GM10266 (cell line): ENCODE measurements around the gene RAP1B.
"Not testable (repeated sequence)": the region's sequence is repeated elsewhere in the genome, so short reads cannot be mapped to it uniquely, and the experiment has no call there.

Source experiments
- DNase-seq: peaks from one replicate; pipeline ENCODE4 v3.0.0; 2012; ENCODE audit errors: extremely low spot score
- CTCF ChIP-seq: IDR thresholded peaks from 2 replicates; pipeline ENCODE4 v1.5.1; 2012; ENCODE audit warnings: mild to moderate bottlenecking, low read depth; ENCODE audit not compliant: control insufficient read depth, insufficient read depth; ENCODE audit errors: missing control alignments

Gene RAP1B

GRCh38 chr12:68636268-68636667, 25.6 kb downstream of the RAP1B start:
- TF ChIP-seq CTCF: no peak
- no peak for DNase-seq

- DNase-seq: not testable (repeated sequence)
Measured at GRCh38 chr12:68637439-68637838, 26.7 kb downstream of the RAP1B start.

- no peak for TF ChIP-seq CTCF
- no peak for DNase-seq
Measured at GRCh38 chr12:68638171-68638570, 27.5 kb downstream of the RAP1B start.

GRCh38 chr12:68638721-68639395, 28.2 kb downstream of the RAP1B start:
- DNase-seq: no peak
- no peak for TF ChIP-seq CTCF

- no peak for TF ChIP-seq CTCF
Measured at GRCh38 chr12:68639396-68639767, 28.7 kb downstream of the RAP1B start.

GRCh38 chr12:68641138-68641537, 30.4 kb downstream of the RAP1B start:
- peak; percentile 24 for DNase-seq

More at GRCh38 chr12:68639396-68639767, 28.7 kb downstream of the RAP1B start:
- no peak for DNase-seq

GRCh38 chr12:68646484-68646883, 35.8 kb downstream of the RAP1B start:
- DNase-seq: no peak
- no peak for TF ChIP-seq CTCF

More at GRCh38 chr12:68641138-68641537, 30.4 kb downstream of the RAP1B start:
- TF ChIP-seq CTCF: no peak

GRCh38 chr12:68647507-68647906, 36.8 kb downstream of the RAP1B start:
- no peak for TF ChIP-seq CTCF

More at GRCh38 chr12:68647507-68647906, 36.8 kb downstream of the RAP1B start:
- DNase-seq: no peak
